ENCODE results near the gene TARDBP. TPM values are rescaled to one million over a fixed set of nuclear protein-coding genes. Genes with fewer than 3 reads are reported as not detected.
"Not testable (repeated sequence)": the region's sequence is repeated elsewhere in the genome, so short reads cannot be mapped to it uniquely, and the experiment has no call there.

Gene TARDBP
- total and polyA plus RNA-seq, 2 donors from 2014 or later = 103 to 140 TPM

- H3K9ac ChIP-seq (ENCODE audit: low read length in 3 of 3) = no peak within 1 kb of the TSS
- H3K36me3 ChIP-seq (ENCODE audit: control insufficient read depth in 2 of 3, insufficient read depth in 3 of 3, low read length in 3 of 3) = no peaks in the 10 kb centered on the region
- peak in 2 of 5 donors; percentile 34 to 67 for DNase-seq
- TF ChIP-seq CTCF (IDR thresholded peaks at IDR 0.05; ENCODE audit: borderline replicate concordance, extremely low read depth, insufficient read depth) = no peak
- FAIRE-seq = no peak
- no peaks in the 10 kb centered on the region for H3K4me1 ChIP-seq (ENCODE audit: control insufficient read depth in 2 of 3, insufficient read depth in 2 of 3, low read depth in 1 of 3, low read length in 3 of 3)
- no peak within 1 kb of the TSS for H3K4me3 ChIP-seq (ENCODE audit: low read length in 3 of 3)
- intact Hi-C loops (cut with DNase I) = no loop called here
- no peaks in the 10 kb centered on the region for H3K27me3 ChIP-seq (ENCODE audit: control insufficient read depth, insufficient read depth, low read length)
- no peaks in the 10 kb centered on the region for H3K9me3 ChIP-seq (ENCODE audit: control insufficient read depth in 2 of 3, insufficient read depth in 1 of 3, low read length in 3 of 3)
- no peak within 1 kb of the TSS for H3K27ac ChIP-seq (ENCODE audit: low read depth in 2 of 2, low read length in 2 of 2)
These were observed 34.3 kb downstream of the TARDBP start, which contains the start of gene MASP2 for GRCh38 chr1:11046625-11047365. Gene MASP2, minus strand, starts transcription at chr1:11047239. Its CDS starts 32 bp downstream, at chr1:11047207.

- H3K9ac ChIP-seq (ENCODE audit: low read length in 3 of 3); intact Hi-C loops (cut with DNase I): not testable (repeated sequence)
These were observed 38.7 kb downstream of the TARDBP start for GRCh38 chr1:11051121-11051520.

DNA sequence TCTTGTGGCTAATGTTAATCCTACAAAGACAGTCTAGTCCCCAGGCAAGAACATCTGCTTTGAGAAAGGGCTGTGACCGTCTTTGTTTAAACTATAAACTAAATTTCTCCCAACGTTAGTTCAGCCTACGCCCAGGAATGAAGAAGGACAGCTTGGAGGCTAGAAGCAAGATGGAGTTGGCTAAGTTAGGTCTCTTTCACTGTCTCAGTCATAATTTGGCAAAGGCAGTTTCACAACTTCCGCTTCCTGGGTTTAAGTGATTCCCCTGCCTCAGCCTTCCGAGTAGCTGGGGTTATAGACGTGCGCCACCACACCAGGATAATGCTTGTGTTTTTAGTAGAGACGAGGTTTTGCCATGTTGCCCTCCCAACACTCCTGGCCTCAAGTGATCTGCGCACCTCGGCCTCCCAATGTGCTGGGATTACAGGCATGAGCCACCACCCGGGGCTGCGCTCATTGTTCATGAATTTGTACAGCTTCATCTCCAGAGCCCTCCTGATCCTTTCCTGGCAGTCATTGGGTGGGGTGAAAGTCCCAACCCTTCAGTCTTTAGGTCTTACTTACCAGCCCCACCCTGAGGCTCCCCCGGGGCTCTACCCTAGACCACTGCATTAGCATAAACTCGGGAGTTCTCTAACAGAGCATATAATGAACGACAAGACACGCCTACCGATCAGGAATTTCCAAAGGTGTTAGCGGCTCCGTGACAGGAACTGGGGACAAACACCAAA, 39.5 kb downstream of the TARDBP start:
- no peaks in the 10 kb centered on the region for H3K9me3 ChIP-seq (ENCODE audit: control insufficient read depth in 2 of 3, insufficient read depth in 1 of 3, low read length in 3 of 3)
- peak in 1 of 5 donors; percentile 43 for DNase-seq
- TF ChIP-seq CTCF (IDR thresholded peaks at IDR 0.05; ENCODE audit: borderline replicate concordance, extremely low read depth, insufficient read depth) = no peak
- no peak overlapping the region for H3K4me3 ChIP-seq (ENCODE audit: low read length in 3 of 3)
- no peaks in the 10 kb centered on the region for H3K4me1 ChIP-seq (ENCODE audit: control insufficient read depth in 2 of 3, insufficient read depth in 2 of 3, low read depth in 1 of 3, low read length in 3 of 3)
- no peaks in the 10 kb centered on the region for H3K27me3 ChIP-seq (ENCODE audit: control insufficient read depth, insufficient read depth, low read length)
- H3K36me3 ChIP-seq (ENCODE audit: control insufficient read depth in 2 of 3, insufficient read depth in 3 of 3, low read length in 3 of 3) = peaks cover 0 to 4% (median 0%) of the 10 kb centered on the region in 3 donors
- no peak overlapping the region for H3K27ac ChIP-seq (ENCODE audit: low read depth in 2 of 2, low read length in 2 of 2)
- no peak overlapping the region for H3K9ac ChIP-seq (ENCODE audit: low read length in 3 of 3)
- intact Hi-C loops (cut with DNase I) = no loop called here
- FAIRE-seq = no peak

More at GRCh38 chr1:11051121-11051520, 38.7 kb downstream of the TARDBP start:
- H3K27me3 ChIP-seq (ENCODE audit: control insufficient read depth, insufficient read depth, low read length); H3K4me1 ChIP-seq (ENCODE audit: control insufficient read depth in 2 of 3, insufficient read depth in 2 of 3, low read depth in 1 of 3, low read length in 3 of 3); H3K9me3 ChIP-seq (ENCODE audit: control insufficient read depth in 2 of 3, insufficient read depth in 1 of 3, low read length in 3 of 3); H3K36me3 ChIP-seq (ENCODE audit: control insufficient read depth in 2 of 3, insufficient read depth in 3 of 3, low read length in 3 of 3); H3K4me3 ChIP-seq (ENCODE audit: low read length in 3 of 3); FAIRE-seq; H3K27ac ChIP-seq (ENCODE audit: low read depth in 2 of 2, low read length in 2 of 2): not testable (repeated sequence)
- peak in 1 of 5 donors; percentile 8 for DNase-seq

Measured in kidney (tissue), 14 donors.